SK-N-SH treated with all-trans-retinoic acid at 6 μM for 48 hours (cell line): ENCODE results near the gene UBE4A.

Experiments used
- ATAC-seq: fragments of 200-7000 bp; cut with Tn5 transposase; 3 replicates; pipeline ENCODE4 v1.9.1; 2020; ENCODE audit warnings: mild to moderate bottlenecking, moderate library complexity
- ARNTL ChIP-seq: fragments of 450-650 bp; formaldehyde crosslinking; IDR thresholded peaks from 2 replicates; pipeline ENCODE4 v1.5.0; 2020; ENCODE audit warnings: low read depth, mild to moderate bottlenecking, moderate library complexity, borderline replicate concordance
- BACH2 ChIP-seq: fragments of 250-450 bp; sonication (Bioruptor Pico); IDR thresholded peaks from 2 replicates; pipeline ENCODE4 v1.9.0; 2021; ENCODE audit warnings: mild to moderate bottlenecking, borderline replicate concordance
- CSDC2 ChIP-seq: fragments of 250-450 bp; sonication (Bioruptor Pico); IDR thresholded peaks from 2 replicates; pipeline ENCODE4 v1.5.0; 2020; ENCODE audit warnings: mild to moderate bottlenecking, moderate library complexity
- ESRRG ChIP-seq: fragments of 250-450 bp; sonication (Bioruptor Pico); IDR thresholded peaks from 2 replicates; pipeline ENCODE4 v1.6.1; 2021; ENCODE audit warnings: mild to moderate bottlenecking
- GLIS3 ChIP-seq: fragments of 250-450 bp; sonication (Bioruptor Pico); IDR thresholded peaks from 2 replicates; pipeline ENCODE4 v1.5.0; 2020; ENCODE audit warnings: mild to moderate bottlenecking, moderate library complexity
- ISL1 ChIP-seq: fragments of 250-450 bp; sonication (Bioruptor Pico); IDR thresholded peaks from 2 replicates; pipeline ENCODE4 v2.1.2; 2022; ENCODE audit warnings: mild to moderate bottlenecking, moderate library complexity
- OSR1 ChIP-seq: fragments of 250-450 bp; sonication (Bioruptor Pico); IDR thresholded peaks from 2 replicates; pipeline ENCODE4 v1.8.0; 2022; ENCODE audit warnings: moderate library complexity, mild to moderate bottlenecking, inconsistent platforms
- PPARA ChIP-seq: fragments of 250-450 bp; sonication (Bioruptor Pico); IDR thresholded peaks from 2 replicates; pipeline ENCODE4 v1.5.0; 2020; ENCODE audit warnings: mild to moderate bottlenecking, borderline replicate concordance
- RARB ChIP-seq: fragments of 250-450 bp; sonication (Bioruptor Pico); IDR thresholded peaks from 2 replicates; pipeline ENCODE4 v1.8.0; 2021; ENCODE audit warnings: mild to moderate bottlenecking, moderate library complexity
- SNAI2 ChIP-seq: fragments of 250-450 bp; sonication (Bioruptor Pico); IDR thresholded peaks from 2 replicates; pipeline ENCODE4 v1.5.0; 2020; ENCODE audit warnings: mild to moderate bottlenecking, moderate library complexity
- TCF4 ChIP-seq: fragments of 250-450 bp; sonication (Bioruptor Pico); IDR thresholded peaks from 2 replicates; pipeline ENCODE4 v1.8.0; 2021; ENCODE audit warnings: mild to moderate bottlenecking, moderate library complexity, borderline replicate concordance
- TOX ChIP-seq: fragments of 250-450 bp; sonication (Bioruptor Pico); IDR thresholded peaks from 2 replicates; pipeline ENCODE4 v1.8.0; 2021; ENCODE audit warnings: mild to moderate bottlenecking, moderate library complexity, borderline replicate concordance
- ZFP3 ChIP-seq: fragments of 250-450 bp; sonication (Bioruptor Pico); IDR thresholded peaks from 2 replicates; pipeline ENCODE4 v1.5.0; 2020; ENCODE audit warnings: mild to moderate bottlenecking, moderate library complexity
- ZFP30 ChIP-seq: fragments of 450-650 bp; formaldehyde crosslinking; IDR thresholded peaks from 2 replicates; pipeline ENCODE4 v1.5.0; 2022; ENCODE audit warnings: mild to moderate bottlenecking, moderate library complexity
- ZNF70 ChIP-seq: fragments of 450-650 bp; formaldehyde crosslinking; IDR thresholded peaks from 2 replicates; pipeline ENCODE4 v1.5.0; 2020; ENCODE audit warnings: mild to moderate bottlenecking, moderate library complexity
- ZNF8 ChIP-seq: fragments of 450-650 bp; formaldehyde crosslinking; IDR thresholded peaks from 2 replicates; pipeline ENCODE4 v1.5.0; 2020; ENCODE audit warnings: mild to moderate bottlenecking, moderate library complexity
- TF ChIP-seq, protein P1 (sequence below): fragments of 250-450 bp; sonication (Bioruptor Pico); IDR thresholded peaks from 2 replicates; pipeline ENCODE4 v1.5.0; 2020; ENCODE audit warnings: mild to moderate bottlenecking, moderate library complexity
- TF ChIP-seq, protein P2 (sequence below): fragments of 250-450 bp; sonication (Bioruptor Pico); IDR thresholded peaks from 2 replicates; pipeline ENCODE4 v1.8.0; 2021; ENCODE audit warnings: low read depth, mild to moderate bottlenecking, moderate library complexity, borderline replicate concordance
- TF ChIP-seq, protein P3 (sequence below): fragments of 250-450 bp; sonication (Bioruptor Pico); IDR thresholded peaks from 2 replicates; pipeline ENCODE4 v1.5.1; 2021; ENCODE audit warnings: mild to moderate bottlenecking, moderate library complexity
- TF ChIP-seq, protein P4 (sequence below): fragments of 250-450 bp; sonication (Bioruptor Pico); IDR thresholded peaks from 2 replicates; pipeline ENCODE4 v1.5.1; 2020; ENCODE audit warnings: low read depth, mild to moderate bottlenecking, moderate library complexity

The UBE4A gene

DNA sequence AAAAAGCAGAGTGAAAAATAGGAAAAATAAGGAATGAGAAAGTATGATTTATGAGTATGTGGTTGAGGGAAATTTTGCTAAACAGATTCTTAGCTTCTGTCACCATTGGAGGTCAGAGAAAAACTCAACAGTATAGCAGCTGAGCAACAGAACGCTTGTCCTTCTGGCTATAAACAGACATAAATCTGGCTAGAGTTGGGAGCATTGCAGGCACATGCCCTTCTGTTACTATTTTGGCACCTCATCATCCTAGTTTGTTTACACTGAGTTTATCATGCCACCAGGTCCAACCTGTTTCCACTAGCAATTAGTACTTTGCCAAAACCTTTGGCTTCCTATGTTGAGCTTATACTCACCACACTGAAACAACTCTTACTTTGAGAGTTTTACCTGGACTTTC is 6.9 kb downstream of the UBE4A start (continued):
- TF ChIP-seq, protein P1, sequence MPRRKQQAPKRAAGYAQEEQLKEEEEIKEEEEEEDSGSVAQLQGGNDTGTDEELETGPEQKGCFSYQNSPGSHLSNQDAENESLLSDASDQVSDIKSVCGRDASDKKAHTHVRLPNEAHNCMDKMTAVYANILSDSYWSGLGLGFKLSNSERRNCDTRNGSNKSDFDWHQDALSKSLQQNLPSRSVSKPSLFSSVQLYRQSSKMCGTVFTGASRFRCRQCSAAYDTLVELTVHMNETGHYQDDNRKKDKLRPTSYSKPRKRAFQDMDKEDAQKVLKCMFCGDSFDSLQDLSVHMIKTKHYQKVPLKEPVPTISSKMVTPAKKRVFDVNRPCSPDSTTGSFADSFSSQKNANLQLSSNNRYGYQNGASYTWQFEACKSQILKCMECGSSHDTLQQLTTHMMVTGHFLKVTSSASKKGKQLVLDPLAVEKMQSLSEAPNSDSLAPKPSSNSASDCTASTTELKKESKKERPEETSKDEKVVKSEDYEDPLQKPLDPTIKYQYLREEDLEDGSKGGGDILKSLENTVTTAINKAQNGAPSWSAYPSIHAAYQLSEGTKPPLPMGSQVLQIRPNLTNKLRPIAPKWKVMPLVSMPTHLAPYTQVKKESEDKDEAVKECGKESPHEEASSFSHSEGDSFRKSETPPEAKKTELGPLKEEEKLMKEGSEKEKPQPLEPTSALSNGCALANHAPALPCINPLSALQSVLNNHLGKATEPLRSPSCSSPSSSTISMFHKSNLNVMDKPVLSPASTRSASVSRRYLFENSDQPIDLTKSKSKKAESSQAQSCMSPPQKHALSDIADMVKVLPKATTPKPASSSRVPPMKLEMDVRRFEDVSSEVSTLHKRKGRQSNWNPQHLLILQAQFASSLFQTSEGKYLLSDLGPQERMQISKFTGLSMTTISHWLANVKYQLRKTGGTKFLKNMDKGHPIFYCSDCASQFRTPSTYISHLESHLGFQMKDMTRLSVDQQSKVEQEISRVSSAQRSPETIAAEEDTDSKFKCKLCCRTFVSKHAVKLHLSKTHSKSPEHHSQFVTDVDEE (CRISPR knock-in tag), result no peak
- TF ChIP-seq ISL1 (CRISPR knock-in tag) (no peak), CSDC2 (CRISPR knock-in tag) (no peak), ZNF8 (CRISPR knock-in tag) (no peak), ESRRG (CRISPR knock-in tag) (no peak), SNAI2 (no peak)
- TF ChIP-seq, protein P2, sequence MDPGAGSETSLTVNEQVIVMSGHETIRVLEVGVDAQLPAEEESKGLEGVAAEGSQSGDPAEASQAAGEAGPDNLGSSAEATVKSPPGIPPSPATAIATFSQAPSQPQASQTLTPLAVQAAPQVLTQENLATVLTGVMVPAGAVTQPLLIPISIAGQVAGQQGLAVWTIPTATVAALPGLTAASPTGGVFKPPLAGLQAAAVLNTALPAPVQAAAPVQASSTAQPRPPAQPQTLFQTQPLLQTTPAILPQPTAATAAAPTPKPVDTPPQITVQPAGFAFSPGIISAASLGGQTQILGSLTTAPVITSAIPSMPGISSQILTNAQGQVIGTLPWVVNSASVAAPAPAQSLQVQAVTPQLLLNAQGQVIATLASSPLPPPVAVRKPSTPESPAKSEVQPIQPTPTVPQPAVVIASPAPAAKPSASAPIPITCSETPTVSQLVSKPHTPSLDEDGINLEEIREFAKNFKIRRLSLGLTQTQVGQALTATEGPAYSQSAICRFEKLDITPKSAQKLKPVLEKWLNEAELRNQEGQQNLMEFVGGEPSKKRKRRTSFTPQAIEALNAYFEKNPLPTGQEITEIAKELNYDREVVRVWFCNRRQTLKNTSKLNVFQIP, result no peak

- ATAC-seq, result peak; percentile 43; the same call in 1 of the 3 replicates
- TF ChIP-seq ZFP30 (CRISPR knock-in tag), result no peak
Measured at GRCh38 chr11:118370774-118371173, 11.4 kb downstream of the UBE4A start.

DNA sequence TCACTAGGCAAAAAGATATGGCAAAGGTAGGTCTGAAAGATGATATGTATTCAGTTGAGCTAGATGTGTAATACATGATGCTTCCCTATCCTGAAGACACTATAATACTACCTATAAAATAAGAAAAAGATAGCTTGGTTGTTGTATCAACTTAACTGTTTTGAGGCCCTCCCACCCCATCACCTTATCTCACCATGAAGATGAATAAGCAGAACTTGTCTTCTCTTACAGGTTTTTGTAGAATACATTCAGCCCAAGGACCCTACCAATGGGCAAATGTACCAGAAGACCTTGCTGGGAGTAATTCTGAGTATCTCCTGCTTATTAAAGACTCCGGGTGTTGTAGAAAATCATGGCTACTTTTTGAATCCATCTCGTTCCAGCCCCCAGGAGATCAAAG is 13.9 kb downstream of the UBE4A start:
- ATAC-seq, result no peak
- TF ChIP-seq, protein P3, sequence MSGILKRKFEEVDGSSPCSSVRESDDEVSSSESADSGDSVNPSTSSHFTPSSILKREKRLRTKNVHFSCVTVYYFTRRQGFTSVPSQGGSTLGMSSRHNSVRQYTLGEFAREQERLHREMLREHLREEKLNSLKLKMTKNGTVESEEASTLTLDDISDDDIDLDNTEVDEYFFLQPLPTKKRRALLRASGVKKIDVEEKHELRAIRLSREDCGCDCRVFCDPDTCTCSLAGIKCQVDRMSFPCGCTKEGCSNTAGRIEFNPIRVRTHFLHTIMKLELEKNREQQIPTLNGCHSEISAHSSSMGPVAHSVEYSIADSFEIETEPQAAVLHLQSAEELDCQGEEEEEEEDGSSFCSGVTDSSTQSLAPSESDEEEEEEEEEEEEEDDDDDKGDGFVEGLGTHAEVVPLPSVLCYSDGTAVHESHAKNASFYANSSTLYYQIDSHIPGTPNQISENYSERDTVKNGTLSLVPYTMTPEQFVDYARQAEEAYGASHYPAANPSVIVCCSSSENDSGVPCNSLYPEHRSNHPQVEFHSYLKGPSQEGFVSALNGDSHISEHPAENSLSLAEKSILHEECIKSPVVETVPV, result no peak
- TF ChIP-seq ZNF8 (CRISPR knock-in tag), result no peak
- no peak for TF ChIP-seq TCF4 (CRISPR knock-in tag)
- TF ChIP-seq BACH2 (CRISPR knock-in tag), result no peak
- TF ChIP-seq RARB (CRISPR knock-in tag), result no peak
- TF ChIP-seq GLIS3, result no peak
- no peak for TF ChIP-seq OSR1
- no peak for TF ChIP-seq ZNF70 (CRISPR knock-in tag)
- TF ChIP-seq PPARA (CRISPR knock-in tag), result no peak
- TF ChIP-seq, all 23 proteins: peak for 0

GRCh38 chr11:118373871-118374270 is 14.5 kb downstream of the UBE4A start:
- no peak for TF ChIP-seq BACH2 (CRISPR knock-in tag)
- no peak for TF ChIP-seq ZNF8 (CRISPR knock-in tag)
- no peak for TF ChIP-seq SNAI2
- no peak for TF ChIP-seq ESRRG (CRISPR knock-in tag)
- TF ChIP-seq, protein P2, result no peak
- no peak for TF ChIP-seq GLIS3
- no peak for TF ChIP-seq OSR1
- TF ChIP-seq ARNTL (CRISPR knock-in tag), result no peak
- TF ChIP-seq, protein P4, sequence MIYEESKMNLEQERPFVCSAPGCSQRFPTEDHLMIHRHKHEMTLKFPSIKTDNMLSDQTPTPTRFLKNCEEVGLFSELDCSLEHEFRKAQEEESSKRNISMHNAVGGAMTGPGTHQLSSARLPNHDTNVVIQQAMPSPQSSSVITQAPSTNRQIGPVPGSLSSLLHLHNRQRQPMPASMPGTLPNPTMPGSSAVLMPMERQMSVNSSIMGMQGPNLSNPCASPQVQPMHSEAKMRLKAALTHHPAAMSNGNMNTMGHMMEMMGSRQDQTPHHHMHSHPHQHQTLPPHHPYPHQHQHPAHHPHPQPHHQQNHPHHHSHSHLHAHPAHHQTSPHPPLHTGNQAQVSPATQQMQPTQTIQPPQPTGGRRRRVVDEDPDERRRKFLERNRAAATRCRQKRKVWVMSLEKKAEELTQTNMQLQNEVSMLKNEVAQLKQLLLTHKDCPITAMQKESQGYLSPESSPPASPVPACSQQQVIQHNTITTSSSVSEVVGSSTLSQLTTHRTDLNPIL, result no peak
- no peak for TF ChIP-seq TOX (CRISPR knock-in tag)
- no peak for TF ChIP-seq PPARA (CRISPR knock-in tag)
- TF ChIP-seq ZFP30 (CRISPR knock-in tag), result no peak
- TF ChIP-seq ZFP3, result no peak
- no peak for ATAC-seq
